Duodenal mucosa (tissue), 2 donors: ENCODE results near the gene H2BK1.

Experiments
- H3K27ac ChIP-seq: one replicate; pipeline ENCODE4 v1.7.0; 2013; ENCODE audit warnings: low read depth, low read length
- H3K27me3 ChIP-seq, 2 donors: one replicate each; pipeline ENCODE4 v1.7.0; 2013; ENCODE audit warnings: low read length in 2 of 2, control low read depth in 1 of 2; ENCODE audit not compliant: insufficient read depth in 2 of 2, control insufficient read depth in 1 of 2
- H3K36me3 ChIP-seq, 2 donors: one replicate each; pipeline ENCODE4 v1.7.0; 2013; ENCODE audit warnings: low read length in 2 of 2, control low read depth in 1 of 2; ENCODE audit not compliant: insufficient read depth in 2 of 2, control insufficient read depth in 1 of 2
- H3K4me1 ChIP-seq, 2 donors: one replicate each; pipeline ENCODE4 v1.7.0; 2013; ENCODE audit warnings: low read length in 2 of 2, control low read depth in 1 of 2; ENCODE audit not compliant: insufficient read depth in 2 of 2, control insufficient read depth in 1 of 2
- H3K4me3 ChIP-seq, 2 donors: one replicate each; pipeline ENCODE4 v1.7.0; 2013; ENCODE audit warnings: low read length in 2 of 2, low read depth in 1 of 2
- H3K9ac ChIP-seq, 2 donors: one replicate each; pipeline ENCODE4 v1.7.0; 2013; ENCODE audit warnings: low read length in 2 of 2, low read depth in 1 of 2
- H3K9me3 ChIP-seq, 2 donors: one replicate each; pipeline ENCODE4 v1.7.0; 2013; ENCODE audit warnings: low read length in 2 of 2, control low read depth in 1 of 2; ENCODE audit not compliant: control insufficient read depth in 1 of 2

The H2BK1 gene

GRCh38 chr7:151192002-151192539 is 18.2 kb downstream of the H2BK1 start:
- no peak overlapping the region for H3K27ac ChIP-seq
- H3K4me1 ChIP-seq = no peaks in the 10 kb centered on the region
- H3K27me3 ChIP-seq = peaks cover 12 to 18% of the 10 kb centered on the region in 2 donors
- no peaks in the 10 kb centered on the region for H3K36me3 ChIP-seq
- no peak overlapping the region for H3K4me3 ChIP-seq
- H3K9ac ChIP-seq = no peak overlapping the region
- no peaks in the 10 kb centered on the region for H3K9me3 ChIP-seq

DNA sequence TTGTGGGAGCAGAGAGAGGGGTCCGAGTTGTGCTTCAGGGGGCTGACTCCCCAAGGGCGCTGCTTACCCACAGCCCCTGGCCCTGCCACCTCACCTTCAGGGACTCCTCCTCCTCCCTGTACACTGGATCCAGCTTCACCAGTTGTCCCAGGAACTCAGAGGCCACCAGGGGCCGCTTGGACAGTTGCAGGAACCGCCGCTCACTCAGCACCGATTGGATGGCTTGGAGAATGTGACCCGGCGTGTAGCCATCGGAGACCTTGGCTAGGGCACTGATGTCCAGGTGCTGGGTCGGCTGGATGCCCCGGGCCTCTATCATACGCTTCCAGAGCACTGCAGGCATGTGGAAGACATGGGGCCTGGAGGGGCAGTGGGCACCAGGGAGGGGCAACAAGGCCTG is 18.7 kb downstream of the H2BK1 start:
- Histone ChIP-seq H3K4me1 (no peaks in the 10 kb centered on the region), H3K27ac (no peak overlapping the region), H3K9ac (no peak overlapping the region), H3K36me3 (no peaks in the 10 kb centered on the region), H3K4me3 (no peak overlapping the region), H3K9me3 (no peaks in the 10 kb centered on the region), H3K27me3 (peaks cover 12 to 13% of the 10 kb centered on the region in 2 donors)

DNA sequence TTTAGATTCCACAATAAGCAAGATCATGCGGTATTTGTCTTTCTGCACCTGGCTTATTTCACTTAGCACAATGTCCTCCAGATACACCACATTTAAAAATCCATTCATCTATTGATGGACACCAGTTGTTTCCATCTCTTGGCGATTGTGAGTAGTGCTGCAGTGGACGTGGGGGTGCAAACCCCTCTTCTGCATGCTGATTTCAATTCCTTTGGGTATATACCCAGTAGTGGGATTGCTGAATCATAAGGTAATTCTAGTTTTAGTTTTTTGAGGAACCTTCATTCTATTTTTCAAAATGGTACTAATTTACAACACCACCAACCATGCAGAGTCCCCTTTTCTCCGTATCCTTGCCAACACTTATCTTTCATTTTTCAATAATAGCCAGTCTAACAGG is 21.2 kb downstream of the H2BK1 start:
- Histone ChIP-seq H3K27ac (no peak overlapping the region), H3K4me1 (no peaks in the 10 kb centered on the region), H3K4me3 (no peak overlapping the region), H3K9me3 (no peaks in the 10 kb centered on the region), H3K9ac (no peak overlapping the region), H3K27me3 (no peaks in the 10 kb centered on the region), H3K36me3 (no peaks in the 10 kb centered on the region)

- Histone ChIP-seq H3K27ac (no peak overlapping the region), H3K36me3 (no peaks in the 10 kb centered on the region), H3K9me3 (no peaks in the 10 kb centered on the region), H3K4me1 (no peaks in the 10 kb centered on the region), H3K9ac (no peak overlapping the region), H3K4me3 (no peak overlapping the region), H3K27me3 (no peaks in the 10 kb centered on the region)
These were observed 22.1 kb downstream of the H2BK1 start for GRCh38 chr7:151188252-151188542.

DNA sequence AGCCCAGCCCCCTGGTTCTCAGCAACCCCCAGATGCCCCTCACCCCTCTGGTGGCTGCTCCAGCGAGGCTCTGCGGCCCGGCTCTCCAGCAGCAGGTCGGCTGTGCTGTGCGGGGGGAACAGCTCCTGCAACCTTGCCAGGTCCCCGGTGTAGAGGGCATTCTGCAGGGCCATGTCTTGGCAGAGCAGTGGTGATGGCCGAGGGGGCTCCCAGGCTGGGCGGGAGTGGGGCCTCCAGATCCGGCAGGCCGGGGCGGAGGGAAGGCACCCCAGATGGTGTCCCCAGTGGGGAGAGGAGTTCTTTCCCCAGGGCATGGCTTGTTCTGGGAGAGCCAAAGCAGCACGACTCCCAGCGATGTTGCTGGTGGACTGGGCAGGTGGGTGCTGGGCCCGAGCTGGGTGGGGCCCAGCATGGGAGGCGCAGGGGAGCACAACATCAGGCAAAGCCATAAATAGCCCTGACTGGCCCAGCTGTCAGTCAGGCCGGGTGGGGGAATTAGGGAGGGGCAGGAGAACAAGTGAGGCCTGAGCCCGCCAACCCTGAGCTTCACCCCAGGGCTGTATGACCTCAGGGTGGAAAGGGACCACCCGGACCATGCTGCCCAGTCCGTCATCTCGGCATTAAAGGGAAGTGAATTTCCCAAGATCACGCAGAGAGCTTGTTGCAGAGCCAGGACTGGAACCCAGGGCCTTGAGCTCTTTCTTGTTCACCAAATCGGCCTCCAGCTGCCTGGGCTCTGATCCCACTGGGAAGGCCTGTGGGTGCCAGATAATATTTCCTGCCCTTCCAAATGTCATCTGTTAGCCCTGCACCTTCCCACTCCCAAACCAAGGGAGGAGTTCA is 22.7 kb downstream of the H2BK1 start:
- H3K36me3 ChIP-seq = no peaks in the 10 kb centered on the region
- H3K4me3 ChIP-seq = no peak overlapping the region
- no peaks in the 10 kb centered on the region for H3K9me3 ChIP-seq
- H3K4me1 ChIP-seq = no peaks in the 10 kb centered on the region
- H3K9ac ChIP-seq = no peak overlapping the region
- no peaks in the 10 kb centered on the region for H3K27me3 ChIP-seq
- no peak overlapping the region for H3K27ac ChIP-seq

DNA sequence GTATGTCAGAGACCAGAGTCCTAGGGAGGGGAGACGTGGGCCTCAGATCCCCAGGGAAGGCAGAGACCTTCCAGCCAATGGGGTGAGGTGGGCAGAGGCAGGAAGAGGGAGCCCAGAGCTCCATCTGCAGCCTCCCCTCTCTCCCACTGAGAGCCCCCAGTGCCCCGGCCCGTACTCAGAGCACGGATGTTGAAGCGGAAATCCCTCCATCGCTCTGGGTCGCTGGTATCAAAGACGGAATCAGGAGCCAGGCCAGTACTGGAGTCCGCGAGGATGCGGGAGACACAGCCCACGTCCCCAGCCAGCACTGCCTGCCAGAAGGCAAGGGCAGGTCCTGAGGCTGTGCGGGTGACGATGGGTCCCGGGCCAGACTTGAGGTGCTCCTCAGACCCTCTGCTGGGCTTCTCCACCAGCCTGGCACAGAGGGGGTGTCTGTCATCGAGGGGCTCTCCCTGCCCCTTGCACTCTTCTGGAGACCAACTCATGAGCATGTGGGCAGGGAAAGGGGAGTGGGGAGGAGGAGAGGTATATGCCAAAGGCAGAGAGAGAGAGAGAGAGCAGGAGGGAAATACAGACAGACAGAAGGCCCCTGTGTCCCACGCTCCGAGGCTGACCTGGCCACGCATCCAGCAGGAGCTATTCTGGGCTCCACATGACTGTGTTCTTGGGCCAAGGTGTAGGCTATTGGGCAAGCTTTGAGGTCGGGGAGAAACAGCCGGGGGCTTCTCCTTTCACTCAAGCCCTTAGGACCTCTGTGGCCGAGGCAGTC is 23.5 kb downstream of the H2BK1 start, which contains the start of gene ASB10:
TSS of gene ASB10 (minus strand) at position 611 of the 769 bp plus-strand sequence. CDS start at position 491, 120 bp downstream.
- H3K9me3 ChIP-seq = no peaks in the 10 kb centered on the region
- H3K27ac ChIP-seq = no peak within 1 kb of the TSS
- H3K4me1 ChIP-seq = no peaks in the 10 kb centered on the region
- no peak within 1 kb of the TSS for H3K9ac ChIP-seq
- H3K4me3 ChIP-seq = no peak within 1 kb of the TSS
- no peaks in the 10 kb centered on the region for H3K36me3 ChIP-seq
- no peaks in the 10 kb centered on the region for H3K27me3 ChIP-seq

DNA sequence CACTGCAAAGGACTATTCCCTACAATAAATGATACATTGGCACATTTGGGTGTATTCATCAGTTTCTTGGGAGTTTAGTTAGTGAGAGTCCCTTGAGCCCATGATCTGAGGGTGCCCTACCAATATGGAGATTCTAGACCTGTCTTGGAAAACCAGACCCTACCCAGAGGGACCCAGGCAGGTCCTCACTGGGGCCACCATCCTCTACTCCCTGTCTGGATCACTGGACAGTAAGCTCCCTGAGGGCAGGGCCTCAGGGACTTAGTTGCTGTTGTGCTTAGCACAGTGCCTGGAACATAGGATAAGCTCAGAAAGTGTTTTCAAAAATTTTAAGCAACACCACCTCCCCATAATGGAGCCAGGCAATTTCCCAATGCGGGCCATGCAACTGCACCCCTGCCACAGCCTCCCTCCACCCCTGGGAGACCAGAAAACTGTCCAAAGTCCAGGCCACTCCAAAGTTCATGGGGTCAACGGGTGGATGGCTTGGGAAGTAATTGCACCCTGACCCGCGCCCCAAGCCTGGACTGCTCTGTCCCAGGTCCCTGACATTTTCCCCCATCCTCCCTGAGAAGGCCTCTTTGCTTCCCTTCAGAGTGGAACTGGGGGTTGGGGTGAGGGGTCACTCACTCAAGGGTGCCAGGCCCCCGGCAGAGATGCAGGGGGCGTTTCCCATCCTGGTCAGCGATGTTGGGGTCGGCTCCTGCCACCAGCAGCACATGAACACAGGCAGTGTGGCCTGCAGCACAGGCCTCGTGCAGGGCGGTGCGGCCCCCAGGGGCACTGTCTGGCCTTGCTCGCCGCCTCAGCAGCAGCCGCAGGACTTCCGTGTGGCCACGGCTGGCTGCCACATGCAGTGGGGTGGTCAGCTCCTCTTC is 24.3 kb downstream of the H2BK1 start:
- Histone ChIP-seq H3K27me3 (no peaks in the 10 kb centered on the region), H3K27ac (no peak overlapping the region), H3K9me3 (no peaks in the 10 kb centered on the region), H3K4me1 (no peaks in the 10 kb centered on the region), H3K9ac (no peak overlapping the region), H3K4me3 (no peak overlapping the region), H3K36me3 (no peaks in the 10 kb centered on the region)

DNA sequence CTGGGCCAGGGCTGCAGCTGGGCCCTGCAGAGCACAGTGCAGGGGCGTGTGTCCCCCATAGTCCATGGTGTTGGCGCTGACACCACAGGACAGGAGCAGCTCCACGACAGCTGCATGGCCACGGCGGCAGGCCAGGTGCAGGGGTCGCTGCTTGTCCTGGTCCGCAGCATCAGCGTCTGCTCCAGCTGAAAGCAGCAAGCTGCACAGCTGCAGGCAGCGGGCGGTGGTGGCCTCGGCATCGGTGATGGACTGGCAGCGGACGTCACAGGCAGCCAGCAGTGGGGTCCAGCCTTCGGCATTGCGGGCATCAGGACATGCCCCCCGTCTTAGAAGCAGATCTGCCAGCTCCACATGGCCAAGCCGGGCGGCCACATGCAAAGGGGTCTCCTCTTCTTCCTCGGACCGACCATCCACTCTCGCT is 29.3 kb downstream of the H2BK1 start:
- no peak overlapping the region for H3K4me3 ChIP-seq
- H3K9ac ChIP-seq = no peak overlapping the region
- no peaks in the 10 kb centered on the region for H3K4me1 ChIP-seq
- no peaks in the 10 kb centered on the region for H3K36me3 ChIP-seq
- no peak overlapping the region for H3K27ac ChIP-seq
- no peaks in the 10 kb centered on the region for H3K9me3 ChIP-seq
- peaks cover under 1 to 10% of the 10 kb centered on the region in 2 donors for H3K27me3 ChIP-seq

DNA sequence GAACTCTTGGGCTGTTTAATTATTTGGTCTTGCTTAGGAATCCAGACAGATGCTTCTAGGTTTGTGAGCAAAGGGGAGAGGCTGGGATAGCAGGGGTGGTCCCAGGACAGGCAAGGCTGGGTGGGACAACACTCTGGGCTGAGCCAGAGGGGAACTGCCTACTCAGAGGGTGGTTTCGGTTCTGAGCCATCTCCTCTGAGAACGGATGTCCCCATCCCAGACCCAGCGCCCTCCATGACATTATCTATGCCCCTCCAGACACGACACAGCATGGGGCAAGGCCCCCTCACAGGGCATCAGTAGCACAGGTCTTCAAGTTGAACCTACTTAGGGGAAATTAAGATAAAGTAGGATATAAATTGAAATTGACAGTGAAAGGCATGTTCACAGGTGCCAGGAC is 30.3 kb downstream of the H2BK1 start:
- no peak overlapping the region for H3K27ac ChIP-seq
- H3K9me3 ChIP-seq = no peaks in the 10 kb centered on the region
- no peaks in the 10 kb centered on the region for H3K36me3 ChIP-seq
- H3K4me3 ChIP-seq = no peak overlapping the region
- no peak overlapping the region for H3K9ac ChIP-seq
- peaks cover 3 to 14% of the 10 kb centered on the region in 2 donors for H3K27me3 ChIP-seq
- no peaks in the 10 kb centered on the region for H3K4me1 ChIP-seq
